DND-41 (cell line): ENCODE measurements around the gene RGS13.

Experiments used
- EZH2 ChIP-seq: IDR thresholded peaks from 3 replicates; pipeline ENCODE4 v1.6.1; 2012; ENCODE audit warnings: borderline replicate concordance, low read depth, mild to moderate bottlenecking, moderate library complexity, low read length, inconsistent platforms; ENCODE audit not compliant: severe bottlenecking
- TF ChIP-seq, protein P1 (sequence below): IDR thresholded peaks from 2 replicates; pipeline ENCODE4 v1.5.1; 2012; ENCODE audit warnings: borderline replicate concordance, low read length, moderate library complexity, mild to moderate bottlenecking; ENCODE audit not compliant: poor library complexity, severe bottlenecking; ENCODE audit errors: extremely low read depth

DNA sequence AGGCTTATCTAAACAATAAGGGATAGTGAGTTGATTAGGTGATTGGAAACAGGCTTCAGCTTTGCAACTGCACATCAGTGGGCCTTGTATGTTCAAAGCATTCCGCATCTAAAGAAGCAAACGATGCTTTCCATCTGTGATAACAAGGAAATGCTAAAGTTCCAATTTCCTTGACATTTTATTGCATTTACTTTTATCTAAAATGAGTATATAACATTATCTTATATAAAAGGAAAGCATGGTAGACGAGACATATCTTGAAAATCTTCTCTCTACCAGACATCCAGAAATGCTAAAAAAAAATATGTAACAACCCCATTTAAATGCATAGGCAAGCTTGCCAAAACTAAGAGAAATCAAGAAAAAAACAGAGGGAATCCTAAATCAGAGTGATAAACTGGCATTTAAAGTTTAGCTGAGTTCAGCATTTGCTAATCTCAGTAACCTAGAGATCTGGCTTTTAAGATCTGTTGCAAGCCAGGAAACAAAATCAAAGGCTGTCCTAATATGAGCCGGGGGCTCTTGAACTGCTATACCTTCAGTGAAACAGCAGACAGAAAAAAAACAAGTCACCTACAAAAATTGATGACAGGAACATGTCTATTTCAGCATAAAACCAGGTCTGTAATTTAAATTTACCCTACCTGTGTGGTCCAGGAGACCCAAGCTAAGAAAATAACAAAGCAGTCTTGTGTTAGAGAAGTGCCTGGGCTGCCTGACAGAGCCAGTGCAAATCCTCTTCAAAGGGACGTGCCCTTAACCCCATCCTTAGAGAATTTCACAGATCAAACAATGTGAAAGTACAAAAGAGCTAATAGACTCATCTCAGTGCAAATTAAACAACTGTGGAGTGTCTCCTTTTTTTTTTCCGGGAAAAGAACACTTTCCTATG lies 3.1 kb upstream of the RGS13 start:
- TF ChIP-seq, protein P1, sequence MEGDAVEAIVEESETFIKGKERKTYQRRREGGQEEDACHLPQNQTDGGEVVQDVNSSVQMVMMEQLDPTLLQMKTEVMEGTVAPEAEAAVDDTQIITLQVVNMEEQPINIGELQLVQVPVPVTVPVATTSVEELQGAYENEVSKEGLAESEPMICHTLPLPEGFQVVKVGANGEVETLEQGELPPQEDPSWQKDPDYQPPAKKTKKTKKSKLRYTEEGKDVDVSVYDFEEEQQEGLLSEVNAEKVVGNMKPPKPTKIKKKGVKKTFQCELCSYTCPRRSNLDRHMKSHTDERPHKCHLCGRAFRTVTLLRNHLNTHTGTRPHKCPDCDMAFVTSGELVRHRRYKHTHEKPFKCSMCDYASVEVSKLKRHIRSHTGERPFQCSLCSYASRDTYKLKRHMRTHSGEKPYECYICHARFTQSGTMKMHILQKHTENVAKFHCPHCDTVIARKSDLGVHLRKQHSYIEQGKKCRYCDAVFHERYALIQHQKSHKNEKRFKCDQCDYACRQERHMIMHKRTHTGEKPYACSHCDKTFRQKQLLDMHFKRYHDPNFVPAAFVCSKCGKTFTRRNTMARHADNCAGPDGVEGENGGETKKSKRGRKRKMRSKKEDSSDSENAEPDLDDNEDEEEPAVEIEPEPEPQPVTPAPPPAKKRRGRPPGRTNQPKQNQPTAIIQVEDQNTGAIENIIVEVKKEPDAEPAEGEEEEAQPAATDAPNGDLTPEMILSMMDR: no peak
- TF ChIP-seq EZH2: no peak
